Uterus (tissue), 2 donors: ENCODE results near the gene DUSP7.

ENCODE experiments used
- CTCF ChIP-seq, 4 experiments: fragments of 200-600 bp in 2 of 4; fragments of 450-650 bp in 2 of 4; sonication (generic) in 2 of 4; IDR thresholded peaks; one replicate each; pipeline ENCODE4 v1.5.1; 2016 to 2019; ENCODE audit warnings: antibody characterized with exemption in 4 of 4, mild to moderate bottlenecking in 2 of 4, moderate library complexity in 1 of 4
- POLR2A ChIP-seq, 2 donors: fragments of 450-650 bp; IDR thresholded peaks; one replicate each; pipeline ENCODE4 v1.6.1; 2016; ENCODE audit warnings: antibody characterized with exemption in 2 of 2, mild to moderate bottlenecking in 1 of 2, moderate library complexity in 1 of 2

- TF ChIP-seq CTCF (IDR thresholded peaks at IDR 0.05) = no peak
- TF ChIP-seq POLR2A (IDR thresholded peaks at IDR 0.05) = no peak
These were observed 3.4 kb upstream of the DUSP7 start for GRCh38 chr3:52059781-52060180.
